Stimulated activated CD4-positive, alpha-beta T cell treated with anti-CD3 and anti-CD28 coated beads, Interleukin-12 subunit alpha, Interleukin-12 subunit beta, amount 100 ng/mL, for 4 hours (primary cell): ENCODE results near the gene TTC39A.

ENCODE experiments used
- DNase-seq: peaks from one replicate; pipeline ENCODE4 v3.0.0-alpha.2; 2020

Gene TTC39A

DNA sequence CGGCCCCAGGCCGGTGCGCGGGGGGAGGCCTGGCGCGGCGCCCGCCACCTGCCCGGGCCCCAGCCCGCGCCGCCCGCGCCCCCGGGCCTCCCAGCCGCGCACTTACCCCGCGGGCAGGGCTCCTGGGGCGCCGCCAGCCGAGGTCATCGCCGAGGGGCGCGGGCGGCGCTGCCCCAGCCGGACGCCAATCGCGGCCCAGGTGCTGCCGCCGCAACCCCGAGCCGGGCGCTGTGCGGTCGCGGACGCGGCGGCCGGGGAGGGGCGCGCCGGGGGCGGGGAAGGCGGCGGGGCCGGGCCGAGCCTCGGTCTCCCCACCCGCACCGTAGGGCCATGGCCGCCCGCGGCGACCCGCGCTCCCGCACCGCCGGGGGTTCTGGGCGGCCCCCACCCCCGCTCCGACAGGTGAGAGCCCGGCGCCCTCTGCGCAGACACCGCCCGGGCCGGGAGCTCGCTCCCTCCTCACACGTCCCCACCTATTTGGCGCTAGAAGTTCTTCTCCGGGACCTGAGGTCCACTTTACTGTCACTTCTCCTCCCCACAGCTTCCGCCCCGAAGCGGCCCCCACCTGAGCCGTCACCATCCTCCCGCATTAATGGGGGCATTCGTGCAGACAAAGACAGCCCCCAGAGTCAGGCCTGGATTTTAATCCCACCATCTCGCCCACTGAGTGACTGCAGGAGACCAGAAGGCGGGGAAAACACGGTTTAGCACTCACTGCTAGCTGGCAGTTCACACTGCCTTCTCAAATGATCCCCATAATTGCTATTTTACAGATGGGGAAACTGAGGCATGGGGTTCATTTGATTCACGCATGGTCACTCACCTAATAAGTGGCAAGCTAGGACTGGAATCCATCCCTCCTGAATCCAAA, at the start of gene TTC39A:
TSS of gene TTC39A (minus strand) at position 232 of the 871 bp plus-strand sequence. CDS start at position 147, 85 bp downstream.
- no peak for DNase-seq

GRCh38 chr1:51378871-51379270, 48.5 kb upstream of the TTC39A start:
- no peak for DNase-seq

DNA sequence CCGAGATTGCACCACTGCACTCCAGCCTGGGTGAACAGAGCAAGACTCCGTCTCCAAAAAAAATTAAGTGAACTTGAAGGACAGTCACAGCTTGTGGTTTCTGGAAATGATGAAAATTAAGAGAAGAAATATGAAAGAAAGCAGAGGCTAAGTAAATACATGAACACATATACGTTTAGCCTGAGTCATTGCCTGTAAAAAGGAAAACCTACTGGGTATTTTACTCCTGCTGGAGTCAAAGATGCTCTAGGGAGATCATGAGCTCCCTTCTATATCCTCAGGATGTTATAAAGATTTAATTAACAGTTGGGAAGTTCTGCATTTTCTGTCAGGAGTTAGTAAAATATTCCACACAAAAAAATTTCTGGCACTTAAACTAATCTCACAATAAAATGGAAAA, 43.5 kb upstream of the TTC39A start:
- DNase-seq, result no peak

DNA sequence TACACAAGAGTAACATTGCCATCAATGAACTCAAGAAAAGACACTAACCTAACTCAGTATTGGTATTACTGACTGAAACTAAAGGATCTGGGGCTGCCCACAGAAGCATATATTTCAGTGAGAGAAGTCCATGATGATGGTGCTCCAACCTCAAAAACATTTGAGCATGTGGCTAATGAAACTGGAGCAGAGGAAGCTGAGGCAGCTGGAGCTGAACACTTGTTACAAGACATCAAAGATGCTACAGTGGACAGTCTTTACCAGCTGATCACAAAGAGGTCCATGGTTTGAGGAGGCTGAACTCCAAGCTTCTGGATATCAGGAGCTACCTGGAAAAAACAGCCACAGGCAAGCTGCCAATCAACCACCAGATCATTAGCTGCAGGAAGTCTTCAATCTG, 42.2 kb upstream of the TTC39A start:
- DNase-seq, result no peak

DNA sequence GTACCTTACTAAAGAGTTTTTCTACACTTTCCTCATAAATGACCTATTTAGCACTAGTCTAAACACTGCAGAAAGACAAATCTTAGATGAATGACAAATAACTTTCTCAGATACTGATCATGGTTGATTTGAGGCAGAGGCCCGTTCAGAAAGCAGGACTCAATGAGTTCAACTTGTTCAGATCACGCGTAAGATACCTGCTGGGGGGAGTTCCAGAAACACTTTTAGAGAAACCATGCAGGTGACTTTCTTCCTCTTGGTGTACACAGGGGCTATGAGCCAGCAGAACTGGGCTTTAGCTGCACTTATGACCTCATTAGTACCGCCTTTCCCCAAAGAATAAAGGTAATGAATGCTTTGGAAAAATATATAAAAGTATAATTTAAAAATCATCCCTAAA, 38.8 kb upstream of the TTC39A start:
- no peak for DNase-seq

DNA sequence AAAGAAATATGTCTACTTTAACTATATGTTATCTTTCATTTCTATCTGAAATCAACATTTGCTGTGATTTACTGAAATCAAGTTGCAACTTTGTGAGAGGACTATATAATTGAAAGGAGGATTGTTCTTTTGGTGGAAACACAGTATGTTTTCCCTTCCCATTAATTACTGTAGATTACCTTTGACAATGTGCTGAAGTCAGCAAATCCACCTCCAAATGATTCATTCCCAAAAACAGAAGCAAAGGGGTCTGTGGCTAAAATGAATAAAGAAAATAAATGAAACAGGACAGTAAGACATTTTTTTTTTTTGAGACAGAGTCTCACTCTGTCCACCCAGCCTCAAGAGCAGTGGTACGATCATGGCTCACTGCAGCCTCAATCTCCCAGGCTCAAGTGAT, 35.4 kb upstream of the TTC39A start:
- no peak for DNase-seq

- no peak for DNase-seq
These were observed 29.5 kb upstream of the TTC39A start for GRCh38 chr1:51359879-51360278.

- no peak for DNase-seq
These were observed 25.0 kb upstream of the TTC39A start for GRCh38 chr1:51355382-51355781.

GRCh38 chr1:51354416-51354815, 24.1 kb upstream of the TTC39A start:
- no peak for DNase-seq

DNA sequence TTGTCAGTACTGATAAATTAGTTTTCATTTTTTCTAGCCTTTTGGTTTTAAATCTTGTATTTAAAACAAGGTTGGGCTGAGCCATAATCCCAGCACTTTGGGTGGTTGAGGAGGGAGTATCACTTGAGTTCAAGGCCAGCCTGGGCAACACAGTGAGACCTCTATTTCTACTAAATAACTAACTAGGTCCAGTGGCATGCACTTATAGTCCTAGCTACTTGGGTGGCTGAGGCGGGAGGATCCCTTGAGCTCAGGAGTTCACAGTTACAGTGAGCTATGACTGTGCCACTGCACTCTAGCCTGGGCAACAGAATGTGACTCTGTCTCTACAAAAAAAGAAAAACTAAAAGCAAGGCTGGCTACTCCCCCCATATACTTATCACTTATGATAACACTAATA, 21.5 kb upstream of the TTC39A start:
- DNase-seq, result no peak

DNA sequence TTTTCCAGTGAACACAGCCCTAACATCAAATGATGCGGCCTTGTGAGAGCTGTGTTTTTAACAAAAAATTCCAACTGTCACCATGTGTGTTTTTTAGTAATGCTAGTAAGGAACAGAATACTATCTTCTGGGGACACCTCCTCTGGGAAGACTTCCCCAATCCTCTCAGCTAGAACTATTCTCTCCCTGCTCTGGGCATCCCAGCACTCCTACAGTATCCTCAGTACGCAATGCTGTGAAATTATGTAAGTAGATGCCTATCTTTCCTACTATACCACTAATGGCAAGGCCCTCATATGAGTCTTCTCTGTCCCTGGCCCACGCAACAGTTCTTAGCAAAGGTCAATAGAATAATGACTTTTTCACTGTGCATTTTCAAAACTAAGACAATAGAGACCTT, 19.5 kb upstream of the TTC39A start:
- DNase-seq, result no peak

GRCh38 chr1:51348147-51348527, 17.8 kb upstream of the TTC39A start:
- DNase-seq, result no peak

DNA sequence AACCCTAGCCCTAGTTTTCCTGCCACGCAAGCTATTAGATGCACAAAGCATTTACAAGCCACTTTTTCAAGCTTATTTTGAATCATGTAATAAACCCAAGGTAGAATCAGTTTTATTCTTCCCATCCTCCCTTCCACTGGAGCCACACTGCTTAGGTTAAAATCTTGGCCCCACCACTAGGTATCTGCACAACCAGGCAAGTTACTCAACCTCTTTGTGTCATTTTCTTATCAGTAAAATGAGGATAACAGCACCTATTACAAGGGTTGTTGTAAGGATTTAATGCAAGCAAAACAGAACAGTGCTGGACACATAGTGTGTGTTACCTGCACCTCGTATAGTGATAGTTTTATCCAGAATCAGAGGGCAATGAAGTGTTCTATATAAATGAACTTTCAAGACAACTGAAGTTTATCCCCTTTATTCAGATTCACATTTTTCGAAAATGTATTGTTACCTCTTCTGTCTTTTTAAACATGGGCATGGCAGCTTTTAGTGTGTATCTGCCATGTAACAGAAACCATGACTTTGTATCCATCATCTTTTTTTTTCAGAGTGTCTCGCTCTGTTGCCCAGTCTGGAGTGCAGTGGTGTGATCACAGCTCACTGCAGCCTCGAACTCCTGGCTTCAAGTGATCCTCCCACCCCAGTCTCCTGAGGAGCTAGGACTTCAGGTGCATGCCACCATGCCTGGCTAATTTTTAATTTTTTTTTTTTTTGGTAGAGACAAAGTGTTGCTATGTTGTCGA, 17.2 kb upstream of the TTC39A start:
- DNase-seq, result no peak

- DNase-seq, result no peak
These were observed 16.0 kb upstream of the TTC39A start for GRCh38 chr1:51346086-51346942.

- no peak for DNase-seq
These were observed 14.9 kb upstream of the TTC39A start for GRCh38 chr1:51345300-51345687.

- DNase-seq, result no peak
These were observed 14.4 kb upstream of the TTC39A start for GRCh38 chr1:51344602-51345299.

GRCh38 chr1:51344276-51344601, 13.9 kb upstream of the TTC39A start:
- DNase-seq, result no peak

DNA sequence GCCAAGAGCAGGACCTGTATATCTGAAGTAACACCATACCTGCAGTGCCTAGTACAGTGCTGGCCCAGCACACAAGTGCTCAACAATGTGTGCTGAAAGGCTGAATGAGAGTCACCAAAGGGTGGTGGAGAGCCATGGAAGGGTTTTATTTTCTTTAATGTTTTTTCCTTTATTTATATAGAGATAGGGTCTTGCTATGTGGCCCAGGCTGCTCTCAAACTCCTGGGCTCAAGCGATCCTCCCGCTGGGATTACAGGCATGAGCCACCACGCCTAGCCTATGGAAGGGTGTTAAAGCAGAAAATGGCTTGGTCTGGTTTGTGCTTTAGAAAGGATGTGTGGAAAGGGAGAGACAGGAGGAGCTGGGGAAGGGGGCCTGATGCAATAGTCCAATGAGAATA, 13.3 kb upstream of the TTC39A start:
- DNase-seq, result no peak

DNA sequence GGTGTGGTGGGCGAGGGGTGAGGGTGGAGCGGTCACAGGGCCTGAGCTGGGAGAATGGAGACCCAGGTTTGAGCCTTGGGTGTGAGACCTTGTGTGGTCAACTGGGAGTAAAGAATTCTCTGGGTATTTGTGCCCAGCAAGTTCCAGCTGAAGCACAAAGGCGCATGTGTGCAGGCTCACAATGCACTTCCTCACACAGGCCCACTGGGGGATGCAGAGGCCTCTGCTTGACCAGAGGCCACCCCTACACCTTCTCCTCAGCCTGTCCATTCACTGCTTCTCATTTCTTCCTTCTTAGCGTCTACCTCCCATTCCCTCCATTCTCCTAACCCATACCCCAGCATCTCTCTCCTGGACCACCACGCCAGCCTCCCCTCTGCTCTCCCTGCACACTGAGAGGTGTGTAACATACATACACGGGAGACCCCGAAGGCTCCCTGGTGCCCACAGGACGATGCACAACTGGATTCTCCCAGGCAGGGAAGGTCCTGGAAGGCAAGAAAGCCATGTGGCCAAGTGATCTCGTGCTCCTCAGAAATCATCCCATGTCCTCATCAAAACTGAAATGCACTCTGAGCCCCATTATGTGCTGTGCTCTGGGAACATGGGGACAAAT, 12.3 kb upstream of the TTC39A start:
- no peak for DNase-seq

DNA sequence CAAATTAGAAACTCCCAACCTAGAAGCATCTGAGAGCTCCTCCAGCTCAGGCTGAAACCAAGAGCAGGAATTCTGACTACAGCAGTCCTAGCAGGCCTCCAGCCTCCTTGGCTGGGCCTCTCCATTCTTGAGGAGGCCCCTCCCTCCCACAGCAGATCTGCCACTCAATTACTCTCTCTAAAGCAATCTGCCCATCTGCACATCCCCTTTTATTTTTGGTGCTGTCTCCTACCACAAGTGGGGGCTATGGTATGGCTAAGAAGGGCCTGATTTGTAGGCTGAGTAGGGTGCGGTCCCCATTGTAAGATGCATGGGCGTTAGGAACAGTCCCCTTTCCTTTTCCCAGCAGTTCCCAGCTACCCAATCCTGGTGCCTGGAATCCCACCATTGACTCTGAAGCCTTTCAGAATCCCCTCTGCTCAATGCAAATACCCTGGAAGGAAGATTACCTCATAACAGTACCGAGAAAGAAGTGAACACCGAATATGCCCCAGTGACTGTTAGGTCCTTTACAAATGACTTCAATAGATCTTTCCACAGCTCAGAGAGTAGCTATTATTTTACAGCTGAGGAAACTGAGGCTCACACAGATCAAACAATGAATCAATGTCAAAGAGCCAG, 11.6 kb upstream of the TTC39A start:
- no peak for DNase-seq

DNA sequence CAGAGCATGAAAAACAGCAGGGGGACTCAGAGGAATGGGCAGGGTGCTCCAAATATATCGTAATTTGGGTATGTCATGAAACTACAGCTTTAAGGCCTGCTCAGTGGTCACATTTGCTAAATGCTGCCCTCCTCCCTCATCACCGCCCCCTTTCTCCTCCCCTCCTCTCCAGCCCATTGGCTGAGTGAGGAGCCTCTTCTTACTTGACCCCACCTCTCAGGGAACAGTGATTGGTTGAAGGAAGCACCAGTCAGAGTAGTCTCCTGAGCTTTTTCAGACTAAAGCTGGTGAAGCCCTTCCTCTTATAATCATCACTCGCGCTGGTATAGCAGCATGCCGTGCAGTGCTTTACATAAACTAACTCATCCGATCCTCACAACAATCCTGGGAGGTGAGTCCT, 10.0 kb upstream of the TTC39A start:
- DNase-seq, result no peak

GRCh38 chr1:51336711-51337110, 6.3 kb upstream of the TTC39A start:
- DNase-seq, result no peak
